ENCODE data around the gene IFI35. TPM values are rescaled to one million over a fixed set of nuclear protein-coding genes. Genes with fewer than 3 reads are reported as not detected.

Gene IFI35
- total RNA-seq, 1 experiment from 2014 or later, result 256 TPM

Other genes starting within 250 kb of the IFI35 start
- gene RAMP2, start 245.6 kb upstream of the IFI35 start, total RNA-seq (2014; rRNA removed; shearing (Covaris generic)), result 0.49 and 1.0 TPM in 2 replicates
- 88.5 and 97.4 TPM in 2 replicates for gene VPS25, start 233.3 kb upstream of the IFI35 start, total RNA-seq (2014; rRNA removed; shearing (Covaris generic))
- gene WNK4, start 226.2 kb upstream of the IFI35 start, total RNA-seq (2014; rRNA removed; shearing (Covaris generic)), result 0.52 and 1.2 TPM in 2 replicates
- 95.0 and 99.0 TPM in 2 replicates for gene COA3, start 208.1 kb upstream of the IFI35 start, total RNA-seq (2014; rRNA removed; shearing (Covaris generic))
- gene CNTD1, start 207.9 kb upstream of the IFI35 start, total RNA-seq (2014; rRNA removed; shearing (Covaris generic)), result 0.20 TPM in 1 of 2 replicates, not detected in the other
- 36.9 and 83.7 TPM in 2 replicates for gene BECN1, start 182.5 kb upstream of the IFI35 start, total RNA-seq (2014; rRNA removed; shearing (Covaris generic))
- gene PSME3, start 173.4 kb upstream of the IFI35 start, total RNA-seq (2014; rRNA removed; shearing (Covaris generic)), result 79.3 and 139 TPM in 2 replicates
- gene AOC2, start 162.2 kb upstream of the IFI35 start, total RNA-seq (2014; rRNA removed; shearing (Covaris generic)), result not detected in 2 replicates
- gene AOC3, start 155.6 kb upstream of the IFI35 start, total RNA-seq (2014; rRNA removed; shearing (Covaris generic)), result 0.02 TPM in 1 of 2 replicates, not detected in the other
- not detected in 2 replicates for gene G6PC1, start 106.0 kb upstream of the IFI35 start, total RNA-seq (2014; rRNA removed; shearing (Covaris generic))
- gene AARSD1, start 42.3 kb upstream of the IFI35 start, total RNA-seq (2014; rRNA removed; shearing (Covaris generic)), result 13.6 and 17.1 TPM in 2 replicates
- gene PTGES3L, start 26.7 kb upstream of the IFI35 start, total RNA-seq (2014; rRNA removed; shearing (Covaris generic)), result 0.67 and 0.71 TPM in 2 replicates
- gene RUNDC1, start 26.2 kb upstream of the IFI35 start, total RNA-seq (2014; rRNA removed; shearing (Covaris generic)), result 5.7 and 11.4 TPM in 2 replicates
- gene RPL27, start 8.4 kb upstream of the IFI35 start, total RNA-seq (2014; rRNA removed; shearing (Covaris generic)), result 982 and 1,027 TPM in 2 replicates
- 72.4 and 72.7 TPM in 2 replicates for gene VAT1, start 15.6 kb downstream of the IFI35 start, total RNA-seq (2014; rRNA removed; shearing (Covaris generic))
- gene RND2, start 18.4 kb downstream of the IFI35 start, total RNA-seq (2014; rRNA removed; shearing (Covaris generic)), result 0.20 and 0.22 TPM in 2 replicates
- gene BRCA1, start 118.6 kb downstream of the IFI35 start, total RNA-seq (2014; rRNA removed; shearing (Covaris generic)), result 27.5 and 30.1 TPM in 2 replicates
- 58.0 and 82.9 TPM in 2 replicates for gene NBR1, start 164.4 kb downstream of the IFI35 start, total RNA-seq (2014; rRNA removed; shearing (Covaris generic))
- gene TMEM106A, start 205.1 kb downstream of the IFI35 start, total RNA-seq (2014; rRNA removed; shearing (Covaris generic)), result 4.9 and 10.1 TPM in 2 replicates
- gene CCDC200, start 221.8 kb downstream of the IFI35 start, total RNA-seq (2014; rRNA removed; shearing (Covaris generic)), result not detected in 2 replicates
- not detected in 2 replicates for gene RNU2-1, start 227.2 kb downstream of the IFI35 start, total RNA-seq (2014; rRNA removed; shearing (Covaris generic))

All from M059J (cell line).